CD4-positive, alpha-beta T cell treated with Interferon alpha-2 for 1 hour (primary cell): ENCODE data around the gene CDKAL1.
"Not testable (repeated sequence)": the region's sequence is repeated elsewhere in the genome, so short reads cannot be mapped to it uniquely, and the experiment has no call there.

Source experiments
- DNase-seq, 2 donors: peaks; one replicate each; pipeline ENCODE4 v3.0.0-alpha.2; 2020 to 2022

CDKAL1 gene

DNA sequence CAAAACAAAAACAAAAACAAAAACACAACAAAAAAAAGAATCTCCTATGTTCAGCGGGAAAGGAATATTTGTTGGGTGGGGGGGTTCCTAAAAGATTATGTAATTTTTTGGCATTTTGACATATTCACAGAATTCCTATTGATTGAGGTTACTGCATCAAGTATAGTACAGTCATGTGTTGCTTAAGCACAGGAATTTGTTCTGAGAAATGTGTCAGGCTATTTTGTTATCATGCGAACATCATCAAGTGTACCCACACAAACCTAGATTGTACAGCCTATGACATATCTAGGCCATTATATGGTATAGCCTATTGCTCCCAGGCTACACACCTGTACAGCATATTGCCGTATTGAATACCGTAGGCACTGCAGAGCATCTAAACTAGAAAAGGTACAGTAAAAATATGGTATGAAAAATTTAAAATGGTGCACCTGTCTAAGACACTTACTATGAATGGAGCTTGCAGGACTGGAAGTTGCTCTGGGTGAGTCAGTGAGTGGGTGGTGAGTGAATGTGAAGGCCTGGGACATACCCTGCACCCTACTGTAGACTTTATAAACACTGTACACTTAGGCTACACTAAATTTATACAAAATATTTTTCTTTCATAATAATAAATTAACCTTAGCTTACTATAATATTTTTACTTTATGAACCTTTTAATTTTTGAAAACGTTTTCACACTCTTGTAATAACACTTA is 110.6 kb downstream of the CDKAL1 start:
- no peak for DNase-seq

DNA sequence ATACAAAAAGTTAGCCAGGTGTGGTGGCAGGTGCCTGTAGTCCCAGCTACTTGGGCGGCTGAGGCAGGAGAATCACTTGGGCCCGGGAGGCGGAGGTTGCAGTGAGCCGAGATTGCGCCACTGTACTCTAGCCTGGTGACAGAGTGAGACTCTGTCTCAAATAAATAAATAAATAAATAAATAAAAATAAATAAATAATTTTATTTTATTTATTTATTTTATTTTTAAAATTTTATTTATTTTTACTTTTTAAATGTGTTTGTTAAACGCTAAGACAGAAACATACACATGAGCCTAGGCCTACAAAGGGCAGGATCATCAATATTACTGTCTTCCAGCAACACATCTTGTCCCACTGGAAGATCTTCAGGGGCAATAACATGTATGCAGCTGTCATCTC is 111.3 kb downstream of the CDKAL1 start:
- DNase-seq, result not testable (repeated sequence)

DNA sequence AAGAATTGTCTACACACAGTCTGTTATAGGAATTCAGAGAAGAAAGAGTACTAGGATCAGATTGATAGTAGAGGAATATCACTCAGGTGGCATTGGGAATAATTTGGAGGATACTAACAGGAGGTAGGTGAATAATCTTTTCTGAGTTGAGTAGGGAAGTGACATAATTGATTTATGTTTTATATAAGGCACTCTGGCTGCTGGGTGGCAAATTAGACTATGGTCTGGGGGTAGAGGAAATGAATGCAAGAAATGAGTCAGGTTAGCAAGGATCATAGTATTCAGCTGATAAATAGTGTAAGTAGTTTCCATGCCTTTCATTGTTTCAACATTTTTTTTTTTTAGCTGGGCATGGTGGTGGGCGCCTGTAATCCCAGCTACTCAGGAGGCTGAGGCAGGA is 113.3 kb downstream of the CDKAL1 start:
- DNase-seq, result no peak

DNA sequence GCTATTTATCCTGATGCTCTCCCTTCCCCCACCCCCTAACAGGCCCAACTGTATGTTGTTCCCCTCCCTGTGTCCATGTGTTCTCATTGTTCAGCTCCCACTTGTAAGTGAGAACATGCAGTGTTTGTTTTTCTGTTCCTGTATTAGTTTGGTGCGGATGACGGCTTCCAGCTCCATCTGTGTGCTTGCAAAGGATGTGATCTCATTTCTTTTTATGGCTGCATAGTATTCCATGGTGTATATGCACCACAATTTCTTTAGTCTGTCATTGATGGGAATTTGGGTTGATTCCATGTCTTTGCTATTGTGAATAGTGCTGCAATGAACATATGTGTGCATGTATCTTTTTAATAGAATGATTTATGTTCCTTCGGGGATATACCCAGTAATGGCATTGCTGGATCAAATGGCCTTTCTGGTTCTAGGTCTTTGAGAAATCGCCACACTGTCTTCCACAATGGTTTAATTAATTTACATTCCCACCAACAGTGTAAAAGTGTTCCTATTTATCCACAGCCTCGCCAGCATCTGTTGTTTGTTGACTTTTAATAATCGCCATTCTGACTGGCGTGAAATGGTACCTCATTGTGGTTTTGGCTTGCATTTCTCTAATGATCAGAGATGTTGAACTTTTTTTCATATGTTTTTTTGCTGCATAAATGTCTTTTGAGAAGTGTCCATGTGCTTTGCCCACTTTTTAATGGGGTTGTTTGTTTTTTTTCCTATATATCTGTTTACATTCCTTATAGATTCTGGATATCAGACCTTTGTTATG is 115.6 kb downstream of the CDKAL1 start:
- DNase-seq, result not testable (repeated sequence)

DNA sequence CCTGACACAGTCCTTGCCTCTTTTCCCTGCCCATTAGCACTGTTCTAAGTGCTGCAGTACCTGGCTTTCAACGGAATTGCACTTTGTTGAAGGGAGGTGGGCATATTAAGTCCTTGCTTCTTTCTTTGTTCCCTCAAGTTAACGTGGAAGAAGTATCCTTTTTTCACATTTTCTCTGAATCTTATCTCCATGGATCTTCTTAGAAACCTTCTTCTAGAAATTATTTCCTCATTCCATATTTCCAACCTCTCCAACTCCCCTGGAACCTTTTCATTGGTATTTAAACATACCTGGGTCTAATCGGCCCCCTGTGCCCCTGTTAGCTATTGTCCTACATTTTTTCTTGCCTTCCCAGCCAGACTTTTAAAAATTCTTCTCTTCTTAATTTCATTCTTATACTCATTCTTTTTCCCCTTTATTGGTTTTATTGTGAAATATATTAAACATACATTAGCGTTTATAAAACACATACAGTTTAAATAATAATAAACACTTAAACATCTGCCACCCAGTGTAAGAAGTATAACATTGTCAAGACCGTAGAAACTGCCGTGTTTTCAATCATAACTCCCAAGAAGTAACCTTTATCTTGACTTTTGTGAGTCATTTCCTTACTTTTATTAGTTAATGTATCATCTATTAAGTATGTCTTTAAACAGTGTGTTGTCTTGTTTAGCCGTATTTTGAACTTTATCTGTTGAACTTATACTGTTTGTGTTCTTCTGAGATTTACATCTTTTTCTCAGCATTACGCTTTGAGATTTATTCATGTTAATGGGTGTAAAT is 118.2 kb downstream of the CDKAL1 start:
- no peak for DNase-seq

DNA sequence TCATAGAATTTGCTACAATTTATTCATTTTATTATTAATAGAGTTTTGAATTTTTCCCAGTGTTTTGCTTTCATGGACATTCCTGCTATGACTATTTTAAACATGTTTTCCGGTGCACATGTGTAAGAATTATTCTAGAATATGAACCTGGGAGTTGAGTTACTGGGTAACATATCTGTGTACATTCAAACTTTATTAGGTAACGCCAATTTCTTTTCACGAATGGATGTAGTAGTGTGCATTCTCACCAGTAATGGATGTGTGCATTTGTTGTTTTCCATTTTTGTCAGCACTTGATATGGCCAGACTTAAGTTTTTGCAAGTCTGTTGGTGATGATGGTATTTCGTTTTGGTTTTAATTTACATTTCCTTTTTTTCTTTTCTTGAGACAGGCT is 118.8 kb downstream of the CDKAL1 start:
- no peak for DNase-seq

DNA sequence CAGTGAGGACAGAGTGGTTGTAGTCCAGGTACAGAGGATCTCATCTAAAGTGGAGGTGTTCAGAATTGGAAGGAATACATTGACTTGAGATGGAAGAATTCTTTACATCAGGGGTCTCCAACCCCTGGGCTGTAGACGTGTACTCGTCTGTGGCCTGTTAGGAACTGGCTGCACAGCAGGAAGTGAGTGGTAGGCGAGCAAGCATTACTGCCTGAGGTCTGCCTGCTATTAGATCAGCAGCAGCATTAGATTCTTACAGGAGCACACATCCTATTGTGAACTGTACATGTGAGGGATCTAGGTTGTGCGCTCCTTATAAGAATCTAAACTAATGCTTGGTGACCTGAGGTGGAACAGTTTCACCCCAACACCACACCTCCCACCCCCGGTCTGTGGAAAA is 121.1 kb downstream of the CDKAL1 start:
- DNase-seq, result no peak

DNA sequence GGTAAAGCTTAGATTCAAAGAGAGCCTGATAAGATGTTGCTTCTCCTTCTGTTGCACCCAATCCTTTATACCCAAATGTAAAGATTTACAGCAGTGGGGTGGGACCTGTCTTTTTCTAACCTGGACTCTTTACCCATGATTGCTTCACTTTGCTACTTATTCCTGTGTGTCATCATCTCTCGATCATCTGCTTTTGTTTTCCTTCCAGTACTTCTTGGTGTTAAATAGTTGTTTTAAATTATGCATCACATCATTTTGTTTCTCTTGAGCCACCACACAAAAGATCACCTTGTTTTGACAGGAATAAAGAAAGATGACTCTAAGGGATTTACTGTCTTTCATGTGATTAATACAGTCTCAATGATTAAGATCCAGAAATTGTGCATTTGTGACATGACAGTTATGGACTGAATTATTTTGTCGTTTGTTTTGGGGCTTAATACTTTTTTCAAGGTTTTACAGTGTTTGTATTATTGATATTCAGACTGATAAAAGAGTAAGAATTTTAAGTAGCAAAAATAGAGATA is 123.1 kb downstream of the CDKAL1 start:
- DNase-seq, result no peak

DNA sequence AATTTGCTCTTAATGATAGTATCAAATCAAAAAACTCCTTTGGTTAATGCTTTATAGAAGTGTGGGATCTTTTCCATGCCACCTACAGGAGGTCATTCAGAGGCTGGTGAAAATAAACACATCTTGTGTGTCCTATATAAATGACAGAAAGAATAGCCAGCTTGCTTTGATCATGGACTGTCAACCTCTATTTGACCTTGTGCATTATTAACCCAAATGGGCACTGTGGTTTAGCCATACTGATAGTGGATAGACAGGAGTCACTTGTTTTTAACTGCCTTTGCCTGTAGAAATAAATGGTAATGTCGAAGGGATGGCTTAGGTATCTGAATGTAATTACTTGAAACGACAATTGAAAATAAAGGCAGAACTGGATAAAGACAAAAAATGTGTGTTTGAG is 123.8 kb downstream of the CDKAL1 start:
- DNase-seq, result no peak

DNA sequence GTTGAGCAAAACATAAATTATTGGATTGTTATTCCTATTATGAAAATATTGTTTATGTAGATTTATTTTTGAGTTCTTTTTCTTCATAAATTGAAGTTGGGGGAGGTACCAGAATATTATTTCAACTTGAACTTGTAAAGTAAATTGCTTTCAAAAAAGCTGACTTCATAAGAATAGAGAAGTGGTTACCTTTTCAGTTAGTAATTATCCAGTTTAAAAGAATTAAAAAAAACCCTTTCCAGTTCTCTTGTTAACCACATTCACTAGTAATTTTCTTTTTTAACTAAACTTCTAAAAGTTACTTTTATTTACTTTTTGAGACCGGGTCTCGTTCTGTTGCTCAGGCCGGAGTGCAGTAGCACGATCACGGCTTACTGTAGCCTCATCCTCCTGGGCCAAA is 124.3 kb downstream of the CDKAL1 start:
- DNase-seq, result no peak

DNA sequence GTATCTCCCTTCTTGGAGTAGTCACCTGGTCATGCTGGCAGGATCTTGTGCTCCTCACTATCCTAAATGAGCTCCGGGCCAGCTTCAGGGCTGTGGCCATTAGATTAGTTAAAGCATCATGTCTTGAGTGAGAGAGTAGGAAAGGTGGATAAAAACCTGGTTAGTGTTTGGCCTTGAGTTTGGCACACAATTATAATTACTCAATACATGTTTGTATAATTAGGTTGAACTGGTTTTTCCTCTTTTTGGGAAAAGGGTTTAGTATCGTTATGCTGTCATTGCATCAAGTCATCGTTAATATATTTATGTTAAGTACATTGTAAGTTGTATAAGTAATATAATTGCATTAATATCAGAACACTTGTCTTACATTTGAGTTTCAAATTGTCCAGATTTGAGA is 126.3 kb downstream of the CDKAL1 start:
- no peak for DNase-seq

DNA sequence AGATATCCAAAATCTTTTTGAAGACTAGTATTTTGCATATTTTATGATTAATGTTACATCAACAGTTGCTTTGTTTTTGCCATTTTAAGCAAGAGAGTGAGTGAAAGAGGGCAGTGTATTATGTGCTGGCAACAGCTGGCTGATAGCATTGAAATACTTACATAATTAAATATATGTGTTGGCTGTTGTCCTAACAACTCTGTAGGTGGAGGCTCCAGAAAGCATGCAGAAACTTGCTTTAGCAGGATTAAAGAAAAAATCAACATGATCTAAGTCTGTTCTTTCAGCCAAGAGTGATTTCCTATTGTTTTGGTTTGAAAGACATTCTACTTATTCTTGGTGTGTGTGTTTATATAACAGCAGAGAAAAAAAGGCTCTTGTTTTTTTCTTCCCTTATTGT is 127.5 kb downstream of the CDKAL1 start:
- DNase-seq, result no peak

DNA sequence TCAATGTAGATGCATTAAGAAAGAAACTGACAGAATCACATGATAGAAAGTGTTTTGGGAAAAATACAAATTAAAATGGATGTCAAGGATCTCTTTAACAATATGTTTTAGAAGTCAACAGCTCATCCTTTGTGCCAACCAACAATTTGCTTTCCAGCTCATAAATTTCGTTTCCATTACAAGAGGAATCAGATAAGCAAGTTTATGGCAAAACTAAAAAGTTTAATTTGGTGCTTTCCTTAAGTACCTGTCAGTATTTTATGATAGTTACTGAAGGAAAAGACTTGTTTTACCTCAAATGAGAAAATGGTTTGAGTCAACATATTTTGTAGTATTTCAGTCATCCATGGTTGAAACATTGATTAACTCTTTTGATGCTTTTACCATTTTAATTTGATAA is 130.0 kb downstream of the CDKAL1 start:
- no peak for DNase-seq

DNA sequence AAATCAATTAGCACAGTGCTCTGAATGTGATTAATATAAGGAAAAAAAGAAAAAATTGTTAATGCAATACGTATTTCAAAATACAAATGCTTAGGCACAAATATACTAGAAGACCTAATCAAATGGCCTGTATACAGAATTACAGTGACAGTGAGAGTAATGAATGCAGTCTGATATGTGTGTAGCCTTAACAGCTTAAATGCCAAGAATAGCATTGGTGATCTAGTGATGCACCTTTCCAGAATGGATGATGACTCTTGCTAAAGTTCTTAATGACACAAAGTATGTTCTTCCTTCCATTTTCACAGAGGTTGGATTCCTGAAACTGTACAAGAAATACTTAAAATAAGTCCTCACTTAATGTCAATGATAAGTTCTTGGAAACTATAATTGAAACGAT is 131.0 kb downstream of the CDKAL1 start:
- no peak for DNase-seq

DNA sequence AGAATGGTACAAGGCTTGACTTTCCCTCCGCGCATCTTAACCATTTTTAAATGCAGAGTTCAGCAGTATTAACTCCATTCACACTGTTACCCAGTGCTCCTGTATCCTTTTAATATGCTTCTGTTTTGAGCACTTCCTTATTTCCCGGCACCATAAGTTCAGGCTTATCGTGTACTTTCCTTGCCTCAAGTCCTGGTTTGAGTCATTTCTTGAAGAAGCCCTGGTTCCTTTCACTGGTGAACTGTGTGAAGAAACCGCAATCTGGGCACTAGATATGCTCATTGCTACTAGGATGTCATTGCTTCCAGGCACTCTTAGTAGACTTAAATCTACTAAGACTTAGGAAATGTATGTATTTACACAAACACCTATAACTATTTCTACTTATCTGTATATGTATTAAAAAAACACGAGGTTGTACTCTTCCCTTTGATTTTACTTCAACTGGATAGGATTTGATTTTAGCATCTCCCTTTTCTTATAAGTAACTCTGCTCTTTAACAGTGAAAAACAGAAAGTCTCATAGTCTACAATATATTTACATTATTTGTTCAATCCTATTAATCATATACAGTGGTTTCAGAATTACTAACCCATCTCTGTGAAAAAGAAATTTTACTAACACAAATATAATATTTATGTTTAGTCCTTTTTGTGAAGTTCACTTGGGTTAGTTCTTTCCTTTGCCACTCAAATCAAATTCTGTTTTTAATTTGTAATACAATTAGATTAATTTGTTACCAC is 135.5 kb downstream of the CDKAL1 start:
- DNase-seq, result no peak

DNA sequence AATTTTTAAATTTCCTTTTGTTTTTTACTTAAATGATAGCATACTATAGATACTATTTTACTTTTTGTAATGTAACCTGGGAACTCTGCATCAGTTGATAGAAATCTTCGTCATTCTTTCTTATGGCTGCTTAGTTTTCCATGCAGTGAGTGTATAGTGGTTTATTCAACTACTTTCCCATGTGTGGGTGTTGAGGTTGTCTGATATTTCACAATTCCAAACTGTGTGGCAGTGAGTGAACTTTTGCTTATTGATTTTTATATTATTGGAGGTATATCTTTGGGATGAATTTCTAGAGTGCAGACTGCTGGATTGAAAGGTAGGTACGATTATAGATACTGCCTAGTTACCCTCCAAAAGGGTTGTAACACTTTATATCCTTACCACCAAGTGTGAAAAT is 136.5 kb downstream of the CDKAL1 start:
- DNase-seq, result no peak

DNA sequence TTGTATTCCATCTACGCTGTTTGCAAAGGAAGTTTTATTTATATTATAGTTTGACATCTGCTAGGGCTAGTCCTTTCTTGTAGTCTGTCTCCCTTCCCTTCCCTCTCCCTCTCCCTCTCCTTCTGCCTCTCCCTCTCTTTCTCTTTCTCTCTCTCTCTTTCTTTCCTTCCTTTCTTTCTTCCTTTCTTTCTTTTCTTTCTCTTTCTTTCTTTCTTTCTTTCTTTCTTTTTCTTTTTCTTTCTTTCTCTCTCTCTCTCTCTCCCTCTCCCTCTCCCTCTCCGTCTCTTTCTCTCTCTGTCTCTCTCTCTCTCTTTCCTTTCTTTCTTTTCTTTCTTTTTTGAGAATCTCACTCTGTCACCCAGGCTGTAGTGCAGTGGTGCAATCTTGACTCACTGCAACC is 137.8 kb downstream of the CDKAL1 start:
- no peak for DNase-seq

DNA sequence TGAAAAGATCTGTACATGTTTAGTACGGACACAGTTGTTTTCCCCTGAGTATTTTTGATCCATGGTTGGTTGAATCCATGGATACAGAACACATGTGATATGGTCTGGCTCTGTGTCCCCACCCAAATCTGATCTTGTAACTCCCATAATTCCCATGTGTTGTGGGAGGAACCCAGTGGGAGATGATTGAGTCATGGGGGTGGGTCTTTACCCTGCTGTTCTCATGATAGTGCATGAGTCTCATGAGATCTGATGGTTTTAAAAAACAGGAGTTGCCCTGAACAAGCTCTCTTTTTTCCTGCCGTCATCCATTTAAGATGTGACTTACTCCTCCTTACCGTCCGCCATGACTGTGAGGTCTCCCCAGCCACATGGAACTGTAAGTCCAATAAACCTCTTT is 139.2 kb downstream of the CDKAL1 start:
- no peak for DNase-seq

DNA sequence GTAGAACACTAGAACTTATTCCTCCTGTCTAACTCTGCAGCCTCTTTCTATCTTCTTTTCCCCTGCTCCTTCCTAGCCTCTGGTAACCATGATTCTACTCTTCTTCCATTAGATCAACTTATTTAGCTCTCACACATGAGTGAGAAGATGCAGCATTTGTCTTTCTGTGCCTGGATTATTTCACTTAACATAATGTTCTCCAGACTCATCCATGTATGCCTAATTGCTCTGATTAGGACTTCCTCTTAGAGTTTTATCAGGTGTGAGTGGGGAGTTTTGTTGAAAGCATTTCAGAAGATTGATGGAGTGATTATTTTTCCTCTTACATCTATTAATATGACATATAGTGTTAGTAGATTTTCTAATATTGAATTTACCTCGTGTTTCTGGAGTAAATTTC is 140.4 kb downstream of the CDKAL1 start:
- DNase-seq, result no peak

DNA sequence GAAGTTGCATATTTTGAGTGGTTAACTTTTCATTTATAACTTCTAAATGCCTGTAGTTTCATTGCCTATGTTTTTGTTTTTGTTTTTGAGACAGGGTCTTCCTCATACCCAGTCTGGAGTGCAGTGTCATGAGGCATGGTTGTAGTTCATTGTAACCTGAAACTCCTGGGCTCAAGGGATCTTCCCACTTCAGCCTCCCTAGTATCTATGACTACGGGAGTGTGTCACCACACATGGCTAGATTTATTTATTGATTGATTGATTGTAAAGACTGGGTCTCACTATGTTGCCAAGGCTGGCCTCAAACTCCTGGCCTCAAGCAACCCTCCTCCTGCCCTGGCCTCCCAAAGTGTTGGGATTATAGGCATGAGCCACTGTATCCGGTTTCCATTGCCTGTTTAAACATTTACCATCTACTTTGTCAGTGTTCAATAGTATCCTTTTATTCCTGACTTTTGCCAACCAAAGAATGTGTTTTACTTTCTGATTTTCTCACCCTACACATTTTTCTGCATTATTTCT is 144.6 kb downstream of the CDKAL1 start:
- no peak for DNase-seq

DNA sequence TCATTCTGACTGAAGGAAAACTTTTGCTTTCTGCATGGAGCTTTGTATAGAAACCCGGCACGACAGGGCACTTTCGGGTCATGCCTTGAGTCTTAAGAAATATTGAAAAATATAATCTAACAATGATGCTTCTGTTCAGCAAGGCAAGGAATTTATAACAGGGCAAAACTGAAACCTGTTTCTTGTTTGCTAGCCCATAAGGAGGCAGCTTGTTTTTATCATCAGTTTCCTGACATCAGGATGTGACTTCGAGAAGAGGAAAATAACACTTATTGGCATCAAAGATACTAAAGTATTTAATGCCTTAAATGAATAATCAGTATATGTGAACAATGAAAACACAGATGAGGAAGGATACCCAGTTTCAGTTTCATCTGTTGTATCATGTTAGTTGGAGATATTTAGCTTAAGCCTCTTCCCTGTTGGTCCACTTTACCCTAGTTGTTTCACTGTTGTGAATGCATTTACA is 146.5 kb downstream of the CDKAL1 start:
- DNase-seq, result no peak

DNA sequence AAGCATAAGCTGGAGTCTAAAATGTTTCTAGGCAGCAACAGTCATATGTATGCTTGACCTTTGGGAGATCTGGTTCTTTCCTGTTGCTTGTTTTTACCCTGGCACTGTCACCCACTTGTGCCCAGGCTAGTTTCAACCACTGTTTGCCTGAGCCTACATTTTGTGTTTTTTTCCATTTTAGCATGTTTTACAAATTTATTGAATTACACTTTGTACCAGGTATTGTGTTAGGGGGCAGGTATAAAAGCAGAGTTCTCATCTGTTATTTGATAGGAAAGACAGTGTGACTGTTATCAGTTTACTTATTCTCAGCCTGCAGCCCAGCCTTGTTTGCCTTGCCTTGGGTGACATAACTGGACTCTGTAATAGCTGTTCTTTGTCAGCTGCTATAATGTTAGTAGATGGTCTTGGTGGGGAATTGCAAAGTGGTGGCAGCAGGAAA is 147.0 kb downstream of the CDKAL1 start:
- DNase-seq, result no peak
